ENCODE results near the gene NTN5.

Gene NTN5

GRCh38 chr19:48629599-48630295, 43.1 kb downstream of the NTN5 start:
- no peak for DNase-seq (ENCODE audit: low read depth)

GRCh38 chr19:48629297-48629598, 43.6 kb downstream of the NTN5 start:
- no peak for DNase-seq (ENCODE audit: low read depth)

GRCh38 chr19:48628486-48629296, 44.1 kb downstream of the NTN5 start:
- no peak for DNase-seq (ENCODE audit: low read depth)

GRCh38 chr19:48627865-48628314, 44.9 kb downstream of the NTN5 start:
- DNase-seq (ENCODE audit: low read depth) = no peak

- no peak for DNase-seq (ENCODE audit: low read depth)
These were observed 45.5 kb downstream of the NTN5 start for GRCh38 chr19:48627201-48627864.

- DNase-seq (ENCODE audit: low read depth) = no peak
These were observed 46.9 kb downstream of the NTN5 start for GRCh38 chr19:48625891-48626327.

- no peak for DNase-seq (ENCODE audit: low read depth)
These were observed 47.8 kb downstream of the NTN5 start for GRCh38 chr19:48624791-48625723.

GRCh38 chr19:48624067-48624594, 48.7 kb downstream of the NTN5 start:
- DNase-seq (ENCODE audit: low read depth) = peak; percentile 90

GRCh38 chr19:48623556-48624066, 49.2 kb downstream of the NTN5 start:
- DNase-seq (ENCODE audit: low read depth) = no peak

- DNase-seq (ENCODE audit: low read depth) = no peak
These were observed 52.9 kb downstream of the NTN5 start for GRCh38 chr19:48619692-48620585.

GRCh38 chr19:48618916-48619691, 53.7 kb downstream of the NTN5 start, which contains the start of the genes RPL18 and SPHK2:
Gene RPL18 (minus strand): TSS chr19:48619178. CDS start chr19:48619143, 35 bp downstream.
Gene SPHK2 (plus strand): TSS chr19:48619506. CDS start chr19:48620515, 1,009 bp downstream.
- peak; percentile 89 for DNase-seq (ENCODE audit: low read depth)

GRCh38 chr19:48618278-48618915, 54.4 kb downstream of the NTN5 start:
- no peak for DNase-seq (ENCODE audit: low read depth)

- DNase-seq (ENCODE audit: low read depth) = no peak
These were observed 55.5 kb downstream of the NTN5 start for GRCh38 chr19:48617146-48617937.

GRCh38 chr19:48616491-48617056, 56.2 kb downstream of the NTN5 start:
- no peak for DNase-seq (ENCODE audit: low read depth)

GRCh38 chr19:48616041-48616436, 56.8 kb downstream of the NTN5 start:
- no peak for DNase-seq (ENCODE audit: low read depth)

GRCh38 chr19:48615231-48616040, 57.4 kb downstream of the NTN5 start:
- DNase-seq (ENCODE audit: low read depth) = no peak
